K562 (cell line): ENCODE data around the gene SLC2A4RG.

Experiments
- ATF6 ChIP-seq: sonication (generic); formaldehyde crosslinking; IDR thresholded peaks from 2 replicates; pipeline ENCODE4 v1.4.0; 2020; ENCODE audit warnings: mild to moderate bottlenecking, missing genetic modification reagents
- CTCF ChIP-seq, 3 experiments: IDR thresholded peaks in 2 of 3; conservative IDR thresholded peaks in 1 of 3; 2 replicates each; pipeline ENCODE4 v1.5.1; 2011 to 2012; ENCODE audit warnings: low read length in 3 of 3, mild to moderate bottlenecking in 3 of 3, control low read depth in 2 of 3, improper control_type of control experiment in 1 of 3, inconsistent platforms in 1 of 3, low read depth in 1 of 3, mixed read lengths in 1 of 3, moderate library complexity in 1 of 3; ENCODE audit not compliant: insufficient read depth in 2 of 3
- THRA ChIP-seq: fragments of 450-650 bp; IDR thresholded peaks from 2 replicates; pipeline ENCODE4 v1.6.1; 2017; ENCODE audit warnings: mild to moderate bottlenecking, moderate library complexity

DNA sequence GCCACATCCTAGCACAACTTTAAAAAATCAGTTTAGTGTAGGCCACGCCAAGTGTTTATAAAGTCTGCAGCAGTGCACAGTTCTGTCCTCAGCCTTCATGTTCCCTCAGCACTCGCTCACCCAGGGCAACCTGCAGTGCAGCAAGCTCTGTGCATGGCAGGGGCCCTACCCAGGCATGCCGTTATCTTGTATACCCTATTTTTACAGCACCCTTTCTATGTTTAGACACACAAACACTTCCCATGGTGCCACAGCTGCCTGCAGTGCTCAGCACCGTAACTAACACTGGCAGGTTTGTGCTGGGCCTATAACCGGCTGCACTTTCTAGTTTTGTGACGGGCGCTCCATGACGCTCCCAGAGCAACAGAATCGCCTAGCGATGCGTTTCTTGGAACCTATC lies 47.7 kb downstream of the SLC2A4RG start:
- TF ChIP-seq ATF6 (no peak), THRA (no peak), CTCF (IDR thresholded peaks at IDR 0.05 in 2 of 3, conservative IDR thresholded peaks at IDR 0.05 in 1 of 3; ENCODE audit: insufficient read depth in 2 of 3, low read depth in 1 of 3, low read length in 3 of 3) (no peak)
